Peyer's patch (tissue), 4 donors: ENCODE measurements around the gene TRAPPC12.

Experiments
- POLR2A ChIP-seq, 2 donors: fragments of 450-650 bp; IDR thresholded peaks; one replicate each; pipeline ENCODE4 v1.5.1; 2017; ENCODE audit warnings: antibody characterized with exemption in 2 of 2, mild to moderate bottlenecking in 2 of 2, moderate library complexity in 2 of 2
- TF ChIP-seq, protein P1 (sequence below), 6 experiments: fragments of 450-650 bp in 4 of 6; fragments of 200-600 bp in 2 of 6; sonication (generic) in 1 of 6; IDR thresholded peaks; one replicate each; pipeline ENCODE4 v1.5.1; 2017 to 2019; ENCODE audit warnings: antibody characterized with exemption in 6 of 6, mild to moderate bottlenecking in 3 of 6, moderate library complexity in 1 of 6

DNA sequence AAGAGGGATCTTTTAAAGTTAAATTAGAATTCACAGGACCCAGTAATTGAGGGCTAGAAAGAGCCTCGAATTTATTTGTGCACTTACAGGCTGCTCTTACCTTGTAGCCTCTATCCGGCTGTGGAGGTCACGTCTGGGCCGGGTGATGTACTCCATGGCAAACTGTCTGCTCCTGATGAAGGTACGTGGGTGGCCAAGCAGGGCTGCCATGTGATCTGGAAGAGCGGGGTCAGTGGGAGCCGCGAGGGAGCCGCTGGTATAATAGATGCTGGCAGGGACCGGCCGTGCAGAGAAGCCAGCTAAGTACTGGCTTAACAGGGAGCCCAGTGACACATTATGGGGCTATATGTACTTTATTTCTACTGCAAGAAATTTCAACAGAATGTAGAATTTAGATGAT lies 80.7 kb downstream of the TRAPPC12 start:
- TF ChIP-seq, protein P1, sequence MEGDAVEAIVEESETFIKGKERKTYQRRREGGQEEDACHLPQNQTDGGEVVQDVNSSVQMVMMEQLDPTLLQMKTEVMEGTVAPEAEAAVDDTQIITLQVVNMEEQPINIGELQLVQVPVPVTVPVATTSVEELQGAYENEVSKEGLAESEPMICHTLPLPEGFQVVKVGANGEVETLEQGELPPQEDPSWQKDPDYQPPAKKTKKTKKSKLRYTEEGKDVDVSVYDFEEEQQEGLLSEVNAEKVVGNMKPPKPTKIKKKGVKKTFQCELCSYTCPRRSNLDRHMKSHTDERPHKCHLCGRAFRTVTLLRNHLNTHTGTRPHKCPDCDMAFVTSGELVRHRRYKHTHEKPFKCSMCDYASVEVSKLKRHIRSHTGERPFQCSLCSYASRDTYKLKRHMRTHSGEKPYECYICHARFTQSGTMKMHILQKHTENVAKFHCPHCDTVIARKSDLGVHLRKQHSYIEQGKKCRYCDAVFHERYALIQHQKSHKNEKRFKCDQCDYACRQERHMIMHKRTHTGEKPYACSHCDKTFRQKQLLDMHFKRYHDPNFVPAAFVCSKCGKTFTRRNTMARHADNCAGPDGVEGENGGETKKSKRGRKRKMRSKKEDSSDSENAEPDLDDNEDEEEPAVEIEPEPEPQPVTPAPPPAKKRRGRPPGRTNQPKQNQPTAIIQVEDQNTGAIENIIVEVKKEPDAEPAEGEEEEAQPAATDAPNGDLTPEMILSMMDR (IDR thresholded peaks at IDR 0.05), result no peak
- TF ChIP-seq POLR2A (IDR thresholded peaks at IDR 0.05), result no peak
